GM21825 (cell line): ENCODE results near the gene ADRM1.
A peak's percentile ranks its signal among the peaks of the same experiment; 100 is the strongest.

Experiments used
- ATAC-seq: cut with Tn5 transposase; IDR thresholded peaks from one replicate; pipeline ENCODE4 v1.9.1; 2021; ENCODE audit warnings: mild to moderate bottlenecking, moderate library complexity; ENCODE audit not compliant: unreplicated experiment

Gene ADRM1

GRCh38 chr20:62297449-62298227 lies 5.2 kb upstream of the ADRM1 start:
- ATAC-seq, result no peak

- ATAC-seq, result no peak
Observed at GRCh38 chr20:62298577-62299249, 4.1 kb upstream of the ADRM1 start.

GRCh38 chr20:62299666-62300236 lies 3.0 kb upstream of the ADRM1 start:
- no peak for ATAC-seq

- no peak for ATAC-seq
Observed at GRCh38 chr20:62300319-62300718, 2.5 kb upstream of the ADRM1 start.

- no peak for ATAC-seq
Observed at GRCh38 chr20:62301111-62301668, 1.6 kb upstream of the ADRM1 start.

- ATAC-seq, result peak; percentile 35
Observed at GRCh38 chr20:62301773-62302340, 940 bp upstream of the ADRM1 start.

GRCh38 chr20:62303062-62303339 lies 204 bp downstream of the ADRM1 start:
- ATAC-seq, result no peak

- peak; percentile 4 for ATAC-seq
Observed at GRCh38 chr20:62303340-62304226, 786 bp downstream of the ADRM1 start.

- no peak for ATAC-seq
Observed at GRCh38 chr20:62304331-62305148, 1.7 kb downstream of the ADRM1 start.

- no peak for ATAC-seq
Observed at GRCh38 chr20:62305149-62305764, 2.5 kb downstream of the ADRM1 start.

GRCh38 chr20:62305765-62306413 lies 3.1 kb downstream of the ADRM1 start:
- ATAC-seq, result no peak

GRCh38 chr20:62306414-62307187 lies 3.8 kb downstream of the ADRM1 start:
- ATAC-seq, result no peak

- no peak for ATAC-seq
Observed at GRCh38 chr20:62307226-62308101, 4.7 kb downstream of the ADRM1 start.

GRCh38 chr20:62308102-62308822 lies 5.5 kb downstream of the ADRM1 start:
- no peak for ATAC-seq

- no peak for ATAC-seq
Observed at GRCh38 chr20:62309198-62309944, 6.6 kb downstream of the ADRM1 start.
